DND-41 (cell line): Measurements from ENCODE around the gene TBC1D22A.

Source experiments
- ATAC-seq: fragments of 200-7000 bp; cut with Tn5 transposase; 3 replicates; pipeline ENCODE4 v1.9.1; 2021; ENCODE audit warnings: low read depth; ENCODE audit not compliant: insufficient read depth
- DNase-seq: peaks from one replicate; pipeline ENCODE4 v3.0.0-alpha.2; 2020
- H2AFZ ChIP-seq: 2 replicates; pipeline ENCODE4 v1.6.0; 2012; ENCODE audit warnings: low read depth, low read length
- H3K27ac ChIP-seq: 2 replicates; pipeline ENCODE4 v1.5.1; 2012; ENCODE audit warnings: low read length, inconsistent platforms
- H3K27me3 ChIP-seq: fragments of 200-600 bp; sonication (generic); 2 replicates; pipeline ENCODE4 v1.6.0; 2012; ENCODE audit warnings: low read length, mild to moderate bottlenecking, inconsistent platforms; ENCODE audit not compliant: insufficient read depth, poor library complexity
- H3K36me3 ChIP-seq: 2 replicates; pipeline ENCODE4 v1.5.1; 2012; ENCODE audit warnings: low read length, inconsistent platforms; ENCODE audit not compliant: insufficient read depth
- H3K4me1 ChIP-seq: 2 replicates; pipeline ENCODE4 v1.5.1; 2012; ENCODE audit warnings: mild to moderate bottlenecking, low read length; ENCODE audit not compliant: insufficient read depth
- H3K4me2 ChIP-seq: 2 replicates; pipeline ENCODE4 v1.6.0; 2012; ENCODE audit warnings: mild to moderate bottlenecking, moderate library complexity, low read length, inconsistent platforms; ENCODE audit not compliant: insufficient read depth
- H3K4me3 ChIP-seq, 2 experiments: fragments of 200-600 bp in 1 of 2; shearing (Covaris generic) in 1 of 2; 2 replicates each; pipeline ENCODE4 v1.5.1; 2012 to 2016; ENCODE audit warnings: inconsistent platforms in 2 of 2, low read length in 2 of 2, mild to moderate bottlenecking in 2 of 2, low read depth in 1 of 2, moderate library complexity in 1 of 2
- H3K79me2 ChIP-seq: 2 replicates; pipeline ENCODE4 v1.6.0; 2012; ENCODE audit warnings: low read length, inconsistent platforms; ENCODE audit not compliant: insufficient read depth
- H3K9ac ChIP-seq: 2 replicates; pipeline ENCODE4 v1.6.0; 2012; ENCODE audit warnings: low read depth, mild to moderate bottlenecking, inconsistent platforms, low read length, moderate library complexity
- H3K9me3 ChIP-seq: 2 replicates; pipeline ENCODE4 v1.5.1; 2012; ENCODE audit warnings: low read length, moderate library complexity, mild to moderate bottlenecking, inconsistent platforms; ENCODE audit not compliant: insufficient read depth, severe bottlenecking
- H4K20me1 ChIP-seq: 2 replicates; pipeline ENCODE4 v1.6.0; 2012; ENCODE audit warnings: low read length; ENCODE audit not compliant: insufficient read depth
- EZH2 ChIP-seq: IDR thresholded peaks from 3 replicates; pipeline ENCODE4 v1.6.1; 2012; ENCODE audit warnings: borderline replicate concordance, low read depth, mild to moderate bottlenecking, moderate library complexity, low read length, inconsistent platforms; ENCODE audit not compliant: severe bottlenecking
- TF ChIP-seq, protein P1 (sequence below): IDR thresholded peaks from 2 replicates; pipeline ENCODE4 v1.5.1; 2012; ENCODE audit warnings: borderline replicate concordance, low read length, moderate library complexity, mild to moderate bottlenecking; ENCODE audit not compliant: poor library complexity, severe bottlenecking; ENCODE audit errors: extremely low read depth

The TBC1D22A gene

GRCh38 chr22:46933040-46933930, 170.8 kb downstream of the TBC1D22A start:
- no peak overlapping the region for H3K4me2 ChIP-seq
- H3K4me1 ChIP-seq, result no peaks in the 10 kb centered on the region
- H3K4me3 ChIP-seq, result no peak overlapping the region
- ATAC-seq (no peak), DNase-seq (no peak)
- H3K9me3 ChIP-seq, result no peaks in the 10 kb centered on the region
- no peak overlapping the region for H3K9ac ChIP-seq
- no peak overlapping the region for H3K27ac ChIP-seq
- no peak for TF ChIP-seq EZH2
- TF ChIP-seq, protein P1, sequence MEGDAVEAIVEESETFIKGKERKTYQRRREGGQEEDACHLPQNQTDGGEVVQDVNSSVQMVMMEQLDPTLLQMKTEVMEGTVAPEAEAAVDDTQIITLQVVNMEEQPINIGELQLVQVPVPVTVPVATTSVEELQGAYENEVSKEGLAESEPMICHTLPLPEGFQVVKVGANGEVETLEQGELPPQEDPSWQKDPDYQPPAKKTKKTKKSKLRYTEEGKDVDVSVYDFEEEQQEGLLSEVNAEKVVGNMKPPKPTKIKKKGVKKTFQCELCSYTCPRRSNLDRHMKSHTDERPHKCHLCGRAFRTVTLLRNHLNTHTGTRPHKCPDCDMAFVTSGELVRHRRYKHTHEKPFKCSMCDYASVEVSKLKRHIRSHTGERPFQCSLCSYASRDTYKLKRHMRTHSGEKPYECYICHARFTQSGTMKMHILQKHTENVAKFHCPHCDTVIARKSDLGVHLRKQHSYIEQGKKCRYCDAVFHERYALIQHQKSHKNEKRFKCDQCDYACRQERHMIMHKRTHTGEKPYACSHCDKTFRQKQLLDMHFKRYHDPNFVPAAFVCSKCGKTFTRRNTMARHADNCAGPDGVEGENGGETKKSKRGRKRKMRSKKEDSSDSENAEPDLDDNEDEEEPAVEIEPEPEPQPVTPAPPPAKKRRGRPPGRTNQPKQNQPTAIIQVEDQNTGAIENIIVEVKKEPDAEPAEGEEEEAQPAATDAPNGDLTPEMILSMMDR, result no peak
- H3K27me3 ChIP-seq, result no peaks in the 10 kb centered on the region
- H3K36me3 ChIP-seq, result peaks cover 5% of the 10 kb centered on the region; the same call in 1 of the 2 replicates
- no peak overlapping the region for H2AFZ ChIP-seq
- H4K20me1 ChIP-seq, result no peaks in the 10 kb centered on the region; the same call in 1 of the 2 replicates
- no peaks in the 10 kb centered on the region for H3K79me2 ChIP-seq

DNA sequence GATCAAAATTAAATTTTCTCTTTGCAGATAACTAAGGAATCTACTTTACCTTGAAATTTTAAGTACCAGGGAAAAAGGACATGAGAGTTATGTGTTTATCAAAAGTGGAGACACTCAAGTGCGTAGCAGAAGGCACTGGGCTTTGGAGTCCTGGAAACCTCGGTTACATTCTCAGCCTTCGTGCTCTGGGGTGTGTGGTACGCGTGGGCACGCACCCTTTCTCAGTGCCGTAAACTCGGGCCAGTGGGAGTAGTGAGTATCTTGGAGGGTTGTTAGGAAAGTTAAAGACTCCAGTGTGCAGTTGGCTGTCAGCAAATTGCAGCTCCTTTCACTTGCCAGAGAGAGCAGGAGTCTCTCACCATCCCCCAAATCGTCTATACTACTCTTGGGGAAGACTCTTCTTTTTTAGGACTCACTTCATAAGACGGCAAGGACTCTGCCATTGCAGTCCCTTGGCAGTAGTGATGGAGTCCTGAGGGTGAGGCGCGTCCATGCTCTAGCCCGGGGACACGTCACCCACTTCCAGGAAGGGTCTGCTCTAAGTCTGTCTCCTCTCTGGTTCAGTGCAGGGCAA, 171.8 kb downstream of the TBC1D22A start:
- ATAC-seq, result no peak
- no peaks in the 10 kb centered on the region for H3K27me3 ChIP-seq
- no peak overlapping the region for H3K4me3 ChIP-seq
- no peak for DNase-seq
- H3K27ac ChIP-seq, result no peak overlapping the region
- no peaks in the 10 kb centered on the region for H3K4me1 ChIP-seq
- no peaks in the 10 kb centered on the region for H3K9me3 ChIP-seq
- TF ChIP-seq, protein P1, result no peak
- TF ChIP-seq EZH2, result no peak
- H3K9ac ChIP-seq, result no peak overlapping the region
- no peaks in the 10 kb centered on the region for H3K79me2 ChIP-seq
- H2AFZ ChIP-seq, result no peak overlapping the region
- H3K4me2 ChIP-seq, result no peak overlapping the region
- H4K20me1 ChIP-seq, result no peaks in the 10 kb centered on the region; the same call in 1 of the 2 replicates
- H3K36me3 ChIP-seq, result peaks cover 5% of the 10 kb centered on the region; the same call in 1 of the 2 replicates

GRCh38 chr22:46934746-46935491, 172.5 kb downstream of the TBC1D22A start:
- TF ChIP-seq EZH2, result no peak
- TF ChIP-seq, protein P1, result no peak
- Histone ChIP-seq H3K4me2 (no peak overlapping the region), H3K9me3 (no peaks in the 10 kb centered on the region), H3K27ac (no peak overlapping the region), H3K4me1 (no peaks in the 10 kb centered on the region), H4K20me1 (no peaks in the 10 kb centered on the region; the same call in 1 of the 2 replicates), H3K79me2 (no peaks in the 10 kb centered on the region), H3K4me3 (no peak overlapping the region), H2AFZ (no peak overlapping the region), H3K27me3 (no peaks in the 10 kb centered on the region), H3K36me3 (no peaks in the 10 kb centered on the region; the same call in 1 of the 2 replicates), H3K9ac (no peak overlapping the region)
- DNase-seq, result no peak
- peak; percentile 49; the same call in 1 of the 3 replicates for ATAC-seq
